IPS-20b (cell line): ENCODE data around the gene C1QTNF12.

Experiments used
- H3K27ac ChIP-seq: one replicate; pipeline ENCODE4 v1.5.1; 2013; ENCODE audit warnings: low read length
- H3K27me3 ChIP-seq: 2 replicates; pipeline ENCODE4 v1.6.1; 2013; ENCODE audit warnings: mild to moderate bottlenecking, low read length, inconsistent platforms; ENCODE audit not compliant: insufficient read depth
- H3K36me3 ChIP-seq: 2 replicates; pipeline ENCODE4 v1.6.1; 2013; ENCODE audit warnings: low read depth, mild to moderate bottlenecking, inconsistent platforms, low read length, moderate library complexity; ENCODE audit not compliant: insufficient read depth
- H3K4me1 ChIP-seq: 2 replicates; pipeline ENCODE4 v1.6.1; 2013; ENCODE audit warnings: mild to moderate bottlenecking, control low read depth, inconsistent platforms, low read length, moderate library complexity; ENCODE audit not compliant: insufficient read depth
- H3K4me3 ChIP-seq: 2 replicates; pipeline ENCODE4 v1.5.1; 2013; ENCODE audit warnings: mild to moderate bottlenecking, low read length, inconsistent platforms
- H3K9ac ChIP-seq: 2 replicates; pipeline ENCODE4 v1.6.1; 2013; ENCODE audit warnings: low read depth, mild to moderate bottlenecking, inconsistent platforms, low read length, moderate library complexity
- H3K9me3 ChIP-seq: 2 replicates; pipeline ENCODE4 v1.6.1; 2013; ENCODE audit warnings: mild to moderate bottlenecking, low read depth, low read length, inconsistent platforms; ENCODE audit not compliant: insufficient read depth

C1QTNF12 gene

DNA sequence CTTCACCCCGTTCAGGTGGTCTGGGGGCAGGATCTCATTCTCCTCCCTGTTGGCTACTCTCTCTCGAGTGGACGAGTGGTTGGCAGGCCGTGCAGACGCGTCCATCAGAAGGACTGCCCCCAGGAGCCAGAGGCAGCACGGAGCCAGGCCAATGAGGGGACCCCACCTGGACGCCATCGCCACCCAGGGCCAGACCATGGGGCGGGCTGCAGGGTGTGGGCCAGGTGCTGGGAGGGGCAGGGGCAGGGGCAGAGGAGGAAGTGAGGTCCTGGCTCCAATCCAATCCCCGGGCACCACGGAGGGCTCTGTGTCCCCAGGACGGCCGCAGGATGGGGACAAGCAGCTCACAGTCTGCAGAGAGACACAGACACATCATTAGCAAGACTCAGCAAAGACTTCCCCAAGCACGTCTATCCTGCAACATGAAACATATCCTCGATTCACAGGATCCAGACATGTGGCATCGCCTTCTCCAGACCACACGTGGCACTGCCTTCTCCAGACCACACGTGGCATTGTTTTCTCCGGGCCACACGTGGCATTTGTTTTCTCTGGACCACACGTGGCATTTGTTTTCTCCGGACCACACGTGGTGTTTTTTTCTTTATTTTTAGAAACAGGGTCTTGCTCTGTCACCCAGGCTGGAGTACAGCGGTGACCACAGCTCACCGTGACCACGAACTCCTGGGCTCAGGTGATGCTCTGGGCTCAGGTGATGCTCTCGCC, 17.8 kb downstream of the C1QTNF12 start:
- Histone ChIP-seq H3K4me1 (peaks cover 3% of the 10 kb centered on the region; the same call in 1 of the 2 replicates), H3K9ac (no peak overlapping the region), H3K27me3 (no peaks in the 10 kb centered on the region), H3K27ac (no peak overlapping the region), H3K36me3 (peaks cover 8% of the 10 kb centered on the region; the same call in 1 of the 2 replicates), H3K9me3 (no peaks in the 10 kb centered on the region), H3K4me3 (no peak overlapping the region)

DNA sequence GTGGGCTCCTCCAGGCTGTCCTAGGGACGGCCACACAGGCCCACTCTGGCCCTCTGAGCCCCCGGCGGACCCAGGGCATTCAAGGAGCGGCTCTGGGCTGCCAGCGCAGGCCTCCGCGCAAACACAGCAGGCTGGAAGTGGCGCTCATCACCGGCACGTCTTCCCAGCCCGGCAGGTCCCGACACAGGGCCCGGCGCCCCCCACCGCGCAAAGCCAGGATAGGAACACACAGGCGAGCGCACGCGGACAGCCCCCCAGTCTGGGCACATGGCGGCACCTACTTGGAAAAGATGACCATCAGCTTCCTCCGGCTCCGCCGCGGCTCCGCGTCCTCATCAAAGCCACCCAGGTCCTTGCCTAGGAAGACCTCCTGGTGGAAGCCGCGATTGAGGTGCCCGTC, 18.3 kb downstream of the C1QTNF12 start:
- H3K9me3 ChIP-seq = no peaks in the 10 kb centered on the region
- peaks cover 11% of the 10 kb centered on the region; the same call in 1 of the 2 replicates for H3K36me3 ChIP-seq
- H3K4me1 ChIP-seq = peaks cover 3% of the 10 kb centered on the region; the same call in 1 of the 2 replicates
- H3K9ac ChIP-seq = no peak overlapping the region
- H3K27ac ChIP-seq = no peak overlapping the region
- H3K27me3 ChIP-seq = no peaks in the 10 kb centered on the region
- no peak overlapping the region for H3K4me3 ChIP-seq

DNA sequence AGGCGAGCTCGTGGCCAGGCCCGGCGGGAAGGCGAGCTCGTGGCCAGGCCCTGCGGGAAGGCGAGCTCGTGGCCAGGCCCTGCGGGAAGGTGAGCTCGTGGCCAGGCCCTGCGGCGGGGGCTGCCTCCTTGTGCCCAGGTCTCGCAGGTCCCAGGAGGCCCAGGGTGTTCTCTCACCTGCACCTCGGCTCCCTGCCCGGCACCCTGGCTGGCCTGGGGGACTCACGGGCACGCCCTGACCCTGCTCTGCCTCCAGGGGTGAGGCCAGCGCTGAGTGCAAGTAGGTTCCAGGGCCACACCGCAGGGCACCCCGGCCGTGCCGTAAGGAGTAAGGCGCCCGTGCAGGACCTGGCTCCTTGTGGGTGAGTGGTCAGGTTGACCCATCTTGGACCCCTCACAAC, 19.1 kb downstream of the C1QTNF12 start:
- Histone ChIP-seq H3K9me3 (no peaks in the 10 kb centered on the region), H3K9ac (no peak overlapping the region), H3K4me3 (no peak overlapping the region), H3K27ac (no peak overlapping the region), H3K36me3 (peaks cover 17% of the 10 kb centered on the region), H3K4me1 (peaks cover 3% of the 10 kb centered on the region; the same call in 1 of the 2 replicates), H3K27me3 (no peaks in the 10 kb centered on the region)

DNA sequence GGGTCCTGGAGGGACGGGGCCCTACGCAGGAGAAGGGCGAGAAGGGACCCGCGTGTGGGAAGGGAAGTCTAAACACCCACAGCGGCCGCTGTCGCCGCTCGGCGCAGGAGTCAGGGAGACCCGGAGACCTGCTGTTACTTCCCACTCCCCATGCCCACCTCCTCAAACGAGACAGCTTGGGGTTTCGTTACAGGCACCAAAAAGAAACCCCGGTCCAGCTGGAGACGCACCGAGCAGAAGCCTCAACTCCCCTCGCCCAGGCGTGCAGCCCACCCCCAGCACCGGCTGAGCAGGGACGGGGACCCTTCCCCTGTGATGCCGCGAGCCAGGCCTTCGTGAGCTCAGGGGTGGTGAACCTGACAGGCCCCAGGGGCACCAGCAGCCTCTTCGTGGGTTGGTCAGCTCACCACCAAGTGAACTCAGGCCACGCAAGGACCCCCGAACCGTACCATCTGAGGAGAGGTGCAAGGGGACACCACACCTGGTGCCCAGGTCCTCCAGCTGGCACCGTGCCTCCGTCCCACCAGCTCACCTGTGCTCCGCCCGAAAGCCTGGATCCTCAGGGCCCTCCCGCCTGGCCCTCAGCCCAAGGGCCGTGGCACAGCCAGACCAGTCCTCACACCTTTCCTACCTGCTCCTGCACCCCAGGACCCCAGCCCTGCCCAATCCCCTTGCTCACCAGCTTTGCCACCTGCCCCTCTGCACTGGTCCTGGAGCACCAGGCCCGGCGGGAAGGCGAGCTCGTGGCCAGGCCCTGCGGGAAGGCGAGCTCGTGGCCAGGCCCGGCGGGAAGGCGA, 19.8 kb downstream of the C1QTNF12 start:
- H3K9me3 ChIP-seq = no peaks in the 10 kb centered on the region
- H3K27me3 ChIP-seq = no peaks in the 10 kb centered on the region
- H3K4me3 ChIP-seq = no peak overlapping the region
- H3K4me1 ChIP-seq = peaks cover 3% of the 10 kb centered on the region; the same call in 1 of the 2 replicates
- H3K36me3 ChIP-seq = peaks cover 20% of the 10 kb centered on the region
- H3K9ac ChIP-seq = no peak overlapping the region
- no peak overlapping the region for H3K27ac ChIP-seq

DNA sequence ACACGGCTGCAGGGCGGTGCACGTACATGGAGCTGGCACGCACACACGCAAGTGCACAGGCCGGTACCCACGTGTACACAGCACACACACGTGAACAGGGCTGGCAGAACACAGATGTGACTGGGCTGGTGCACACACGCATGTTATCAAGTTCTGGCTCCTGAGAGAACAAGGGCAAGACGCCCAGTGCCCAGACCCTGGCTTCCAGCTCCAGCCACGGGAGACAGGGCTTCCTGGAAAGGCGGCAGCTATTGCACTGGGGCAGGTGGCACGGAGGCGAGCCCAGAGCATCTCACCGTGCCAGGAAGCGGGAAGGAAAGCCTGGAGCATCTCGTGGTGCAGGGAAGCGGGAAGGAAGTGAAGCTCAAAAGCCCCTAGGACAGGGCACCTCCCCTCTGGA, 20.6 kb downstream of the C1QTNF12 start:
- Histone ChIP-seq H3K9me3 (no peaks in the 10 kb centered on the region), H3K36me3 (peaks cover 27% of the 10 kb centered on the region), H3K27me3 (no peaks in the 10 kb centered on the region), H3K4me3 (no peak overlapping the region), H3K9ac (no peak overlapping the region), H3K27ac (no peak overlapping the region), H3K4me1 (peaks cover 3% of the 10 kb centered on the region; the same call in 1 of the 2 replicates)

DNA sequence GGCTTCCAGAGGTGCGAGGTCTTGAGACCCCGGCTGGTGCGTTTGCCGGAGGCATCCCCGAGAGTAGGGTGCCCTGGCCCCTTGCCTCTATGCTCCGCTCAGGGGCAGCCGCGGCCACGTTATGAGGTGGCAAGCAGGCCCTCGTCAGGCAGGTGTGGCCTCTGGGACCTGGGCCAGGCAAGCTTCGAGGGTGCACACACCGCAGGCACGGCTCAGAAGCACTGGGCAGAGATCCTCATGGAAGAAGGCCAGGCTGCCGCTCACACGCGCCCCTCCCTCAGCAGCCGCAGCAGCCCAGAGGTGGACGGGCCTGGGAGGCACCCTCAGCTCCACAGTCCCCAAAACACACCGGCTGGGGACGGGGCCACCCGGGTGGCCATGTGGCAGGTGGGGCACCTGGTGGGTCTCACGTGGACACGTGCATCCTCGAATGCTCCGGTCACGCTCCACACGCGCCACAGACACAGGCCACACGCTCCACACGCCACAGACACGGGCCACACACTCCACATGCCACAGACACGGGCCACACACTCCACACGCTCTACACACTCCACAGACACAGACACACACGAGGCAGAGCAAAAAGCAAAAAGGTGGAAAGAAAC, 21.2 kb downstream of the C1QTNF12 start:
- no peaks in the 10 kb centered on the region for H3K4me1 ChIP-seq
- no peak overlapping the region for H3K4me3 ChIP-seq
- H3K9ac ChIP-seq = no peak overlapping the region
- no peaks in the 10 kb centered on the region for H3K9me3 ChIP-seq
- H3K27ac ChIP-seq = no peak overlapping the region
- peaks cover 33% of the 10 kb centered on the region for H3K36me3 ChIP-seq
- H3K27me3 ChIP-seq = no peaks in the 10 kb centered on the region

DNA sequence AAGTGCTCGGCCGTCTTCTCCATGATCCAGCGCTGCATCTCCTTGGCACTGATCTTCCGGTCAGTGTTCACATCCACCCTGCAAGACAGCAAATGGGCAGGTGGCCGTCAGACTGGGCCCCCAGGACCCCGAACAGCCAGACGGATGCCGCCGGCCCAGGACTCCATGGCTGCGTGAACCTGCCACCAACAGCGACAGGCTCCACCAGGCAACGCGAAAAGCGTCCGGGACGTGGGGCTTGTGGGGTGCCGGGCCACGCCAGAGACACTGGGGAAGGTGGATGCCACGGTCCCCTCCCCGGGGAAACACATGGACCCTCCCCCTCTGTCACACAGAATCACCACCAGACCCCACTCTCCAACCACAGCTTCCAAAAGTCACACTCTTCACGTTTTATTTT, 22.6 kb downstream of the C1QTNF12 start:
- H3K4me1 ChIP-seq = no peaks in the 10 kb centered on the region
- H3K36me3 ChIP-seq = peaks cover 33% of the 10 kb centered on the region
- no peak overlapping the region for H3K9ac ChIP-seq
- H3K4me3 ChIP-seq = no peak overlapping the region
- H3K27me3 ChIP-seq = no peaks in the 10 kb centered on the region
- no peak overlapping the region for H3K27ac ChIP-seq
- H3K9me3 ChIP-seq = no peaks in the 10 kb centered on the region

DNA sequence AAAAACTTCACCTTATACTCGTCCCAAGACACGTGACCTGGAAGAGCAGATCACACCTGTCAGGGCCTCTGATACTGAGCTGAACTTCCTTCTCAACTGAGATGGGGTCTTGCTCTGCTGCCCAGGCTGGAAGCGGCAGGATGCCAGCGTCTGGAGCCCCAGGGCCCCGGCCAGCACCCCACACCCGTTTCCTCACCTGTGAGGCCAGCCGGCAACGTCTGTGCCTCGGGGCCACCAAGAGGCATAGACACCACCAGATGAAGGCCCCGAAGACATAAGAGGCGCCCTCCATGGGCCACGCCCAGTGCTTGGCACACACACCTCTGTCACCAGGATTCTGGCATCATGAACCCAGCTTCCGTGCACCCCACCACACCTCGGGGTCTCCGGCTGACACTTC, 23.2 kb downstream of the C1QTNF12 start:
- H3K4me3 ChIP-seq = no peak overlapping the region
- no peak overlapping the region for H3K9ac ChIP-seq
- peaks cover 38% of the 10 kb centered on the region for H3K36me3 ChIP-seq
- no peaks in the 10 kb centered on the region for H3K9me3 ChIP-seq
- H3K27me3 ChIP-seq = no peaks in the 10 kb centered on the region
- no peak overlapping the region for H3K27ac ChIP-seq
- H3K4me1 ChIP-seq = no peaks in the 10 kb centered on the region

DNA sequence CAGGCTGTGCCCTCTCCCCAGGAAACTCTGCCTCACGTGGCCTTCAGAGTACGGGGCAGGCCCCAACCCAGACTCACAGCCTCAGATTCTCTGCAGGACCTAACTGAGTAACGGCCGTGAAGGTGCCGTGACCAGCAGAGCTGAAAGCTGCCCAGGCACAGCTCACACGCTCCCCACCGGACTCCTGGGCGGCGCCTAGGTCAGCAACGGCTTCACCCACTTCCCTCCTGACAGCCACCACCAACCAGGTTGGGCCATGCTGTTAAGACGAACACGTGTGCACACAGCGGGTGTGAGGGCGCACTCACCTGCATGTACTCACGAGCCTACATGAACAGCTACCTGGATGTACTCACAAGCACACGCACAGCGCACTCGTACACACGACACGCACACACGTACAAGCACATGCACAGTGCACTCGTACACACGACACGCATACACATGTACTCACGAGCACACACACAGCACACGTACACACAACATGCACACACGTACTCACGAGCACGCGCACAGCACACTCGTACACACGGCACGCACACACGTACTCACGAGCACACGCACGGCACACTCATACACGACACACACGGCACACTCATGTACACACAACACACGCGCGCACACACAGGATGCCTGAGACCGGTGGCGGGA, 23.8 kb downstream of the C1QTNF12 start:
- Histone ChIP-seq H3K4me3 (no peak overlapping the region), H3K36me3 (peaks cover 42% of the 10 kb centered on the region), H3K27ac (no peak overlapping the region), H3K27me3 (no peaks in the 10 kb centered on the region), H3K9ac (no peak overlapping the region), H3K4me1 (no peaks in the 10 kb centered on the region), H3K9me3 (no peaks in the 10 kb centered on the region)

DNA sequence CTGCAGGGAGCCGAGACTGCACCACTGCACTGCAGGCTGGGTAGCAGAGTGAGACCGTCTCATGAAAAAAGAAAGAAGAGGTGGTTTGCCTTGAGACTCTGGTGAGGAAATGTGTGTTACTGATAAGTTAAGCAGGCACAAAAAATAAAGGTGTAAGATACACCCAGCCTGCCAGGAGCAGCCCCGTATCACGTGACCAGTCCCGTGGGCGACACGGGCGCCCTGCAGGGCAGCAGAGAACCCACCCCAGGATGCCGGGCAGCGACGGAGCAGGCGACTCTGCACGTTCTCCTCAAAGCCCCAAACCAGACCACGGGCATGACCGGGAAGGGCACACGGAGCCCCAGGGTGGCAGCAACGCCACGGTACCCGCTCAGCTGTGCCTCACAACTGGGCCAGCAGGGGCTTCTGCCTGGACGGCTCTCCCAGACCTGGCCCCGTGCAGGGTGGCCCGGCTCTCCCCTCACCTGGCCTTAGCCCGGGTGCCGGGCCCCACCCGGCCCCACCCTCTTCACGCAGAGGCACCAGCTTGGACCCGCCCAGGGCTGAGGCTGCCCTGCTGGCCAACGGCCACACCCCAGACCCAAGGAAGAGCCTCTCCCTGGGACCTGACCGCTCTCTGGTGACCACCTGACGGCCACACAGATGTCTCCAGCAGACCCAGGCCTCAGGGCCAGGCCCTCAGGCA, 24.5 kb downstream of the C1QTNF12 start:
- Histone ChIP-seq H3K9me3 (no peaks in the 10 kb centered on the region), H3K9ac (no peak overlapping the region), H3K4me3 (no peak overlapping the region), H3K27ac (no peak overlapping the region), H3K27me3 (no peaks in the 10 kb centered on the region), H3K4me1 (no peaks in the 10 kb centered on the region), H3K36me3 (peaks cover 41% of the 10 kb centered on the region)

DNA sequence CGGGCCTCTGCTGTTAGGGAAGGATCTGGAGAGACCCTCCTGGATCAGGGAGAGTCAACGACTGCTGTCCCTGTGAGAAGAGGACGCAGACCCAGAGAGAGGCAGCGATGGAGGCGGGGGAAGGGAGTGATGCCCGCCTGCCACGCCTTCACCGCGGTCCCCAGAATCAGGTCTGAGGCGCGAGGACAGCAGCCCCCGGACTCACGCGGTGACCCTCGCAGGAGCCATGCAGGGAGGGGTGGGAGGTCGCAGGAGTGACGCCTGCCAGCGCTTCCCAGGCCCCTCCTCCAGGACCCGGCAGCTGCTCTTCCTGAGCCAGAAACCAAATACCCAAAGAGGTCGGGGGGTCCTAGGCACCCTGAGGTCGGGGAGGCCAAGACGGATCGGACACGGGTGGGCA, 26.3 kb downstream of the C1QTNF12 start:
- no peaks in the 10 kb centered on the region for H3K27me3 ChIP-seq

More for the DNA sequence above, 26.3 kb downstream of the C1QTNF12 start:
- Histone ChIP-seq H3K9me3 (no peaks in the 10 kb centered on the region), H3K27ac (no peak overlapping the region), H3K36me3 (peaks cover 38% of the 10 kb centered on the region), H3K4me3 (no peak overlapping the region), H3K4me1 (no peaks in the 10 kb centered on the region), H3K9ac (no peak overlapping the region)
